HG03565 (cell line): Measurements from ENCODE around the gene ABCB6.
"Not testable (repeated sequence)": the region's sequence is repeated elsewhere in the genome, so short reads cannot be mapped to it uniquely, and the experiment has no call there.

Experiments used
- ATAC-seq: cut with Tn5 transposase; IDR thresholded peaks from one replicate; pipeline ENCODE4 v1.9.1; 2021; ENCODE audit warnings: mild to moderate bottlenecking, moderate library complexity; ENCODE audit not compliant: unreplicated experiment

ABCB6 gene

DNA sequence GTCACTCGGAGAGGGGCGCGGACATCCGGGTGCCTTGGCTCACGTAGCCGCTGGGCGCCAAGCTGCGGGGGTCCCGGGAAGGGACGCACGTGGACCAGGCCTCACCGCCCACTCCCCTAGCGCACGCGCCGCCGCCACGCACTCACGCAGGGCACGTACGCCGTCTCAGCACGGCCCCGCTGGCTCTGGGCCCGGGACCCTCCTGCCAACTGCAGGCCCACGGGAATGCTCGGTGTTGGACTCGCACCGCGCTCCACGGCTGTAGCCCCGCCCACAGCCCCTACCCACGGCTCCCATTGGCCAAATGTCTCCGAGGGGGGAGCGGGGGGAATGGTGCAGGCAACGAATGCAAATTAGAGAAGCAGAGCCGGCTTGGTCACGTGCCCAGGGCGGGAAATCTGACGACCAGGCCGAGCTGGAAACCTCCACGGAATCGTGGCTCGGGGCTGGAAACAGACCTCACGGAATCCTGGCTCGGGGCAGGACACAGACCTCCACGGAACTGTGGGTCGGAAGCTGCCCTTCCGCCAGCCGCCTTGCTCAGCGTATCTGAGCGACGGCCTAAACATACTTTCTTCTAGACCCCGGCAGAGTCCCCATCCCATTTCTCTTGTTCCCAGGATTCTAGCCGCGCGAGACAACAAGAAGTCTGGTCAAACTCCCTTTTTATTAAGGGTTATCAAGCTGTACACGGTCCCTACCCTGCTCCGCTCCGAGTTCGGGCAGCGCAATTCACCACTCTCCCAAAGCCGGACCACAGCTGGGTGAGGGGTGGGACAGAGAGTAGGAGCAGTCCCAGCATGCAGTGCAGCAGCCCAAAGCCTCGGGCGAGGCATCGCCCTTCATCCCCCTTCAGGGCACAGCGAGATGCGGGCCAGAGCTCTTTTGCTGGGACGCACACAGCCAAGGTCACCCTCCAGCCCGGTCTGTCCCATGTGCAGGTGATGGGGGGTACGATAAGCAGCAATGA, at the start of gene ABCB6:
TSS of gene ABCB6 (minus strand) at position 227 of the 970 bp plus-strand sequence. CDS start 285 bp downstream, outside the sequence.
- peak; percentile 44 for ATAC-seq

DNA sequence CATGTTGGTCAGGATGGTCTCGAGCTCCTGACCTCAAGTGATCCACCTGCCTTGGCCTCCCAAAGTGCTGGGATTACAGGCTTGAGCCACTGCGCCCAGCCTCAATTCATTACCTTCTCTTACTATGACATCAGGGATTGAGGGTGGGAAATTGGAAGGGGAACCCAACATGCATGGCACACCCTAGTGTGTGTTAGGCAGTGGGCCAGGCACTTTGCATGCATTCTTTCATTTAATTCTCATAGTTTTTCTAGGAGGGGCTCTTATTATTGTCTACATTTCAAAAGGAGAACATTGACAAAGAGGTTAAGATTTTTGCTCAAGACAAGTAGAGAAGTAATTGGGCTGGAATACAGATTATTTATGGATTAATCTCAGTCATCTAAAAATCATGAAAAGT, 49.5 kb upstream of the ABCB6 start:
- no peak for ATAC-seq

DNA sequence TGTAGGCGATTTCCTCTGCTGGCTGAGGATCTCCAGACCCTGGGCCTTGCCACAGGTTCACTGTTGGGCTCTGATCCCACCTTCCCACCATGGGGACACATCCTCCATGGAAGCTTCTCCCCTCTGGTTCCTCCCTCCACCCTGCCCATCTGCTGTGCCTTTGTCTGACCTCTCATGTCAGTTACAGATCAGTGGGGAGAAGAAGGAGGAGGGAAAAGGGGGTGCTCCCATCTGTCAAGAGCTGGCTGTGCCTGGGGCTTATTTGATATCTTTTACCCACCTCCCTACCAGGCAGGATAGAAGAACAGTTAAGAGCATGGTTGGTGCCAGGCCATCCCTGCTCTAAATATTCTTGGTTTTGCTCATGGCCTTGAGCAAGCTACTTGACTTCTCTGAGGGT, 48.1 kb upstream of the ABCB6 start:
- ATAC-seq, result no peak

DNA sequence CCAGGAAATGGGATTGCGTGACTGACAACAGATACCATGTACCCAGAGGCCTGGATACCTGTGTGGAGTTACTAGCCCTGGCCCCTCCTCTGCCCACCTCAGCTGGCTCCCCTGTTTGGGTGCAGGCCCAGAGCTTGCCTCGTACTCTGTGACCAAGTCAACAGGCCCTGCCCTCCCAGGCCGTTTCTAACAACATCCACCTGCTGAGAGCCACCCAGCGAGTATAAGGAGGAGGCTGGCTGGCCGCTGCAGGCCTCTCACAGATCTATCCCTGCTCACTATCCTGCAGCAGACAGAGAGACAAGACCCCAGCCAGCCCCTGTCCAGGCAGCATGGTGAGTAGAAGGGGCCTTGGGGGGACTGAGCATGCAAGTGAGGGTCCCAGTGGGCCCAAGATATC, 47.5 kb upstream of the ABCB6 start:
- no peak for ATAC-seq

GRCh38 chr2:219261024-219261855, 42.5 kb upstream of the ABCB6 start:
- ATAC-seq, result no peak

GRCh38 chr2:219258942-219259341, 40.2 kb upstream of the ABCB6 start:
- not testable (repeated sequence) for ATAC-seq

GRCh38 chr2:219254590-219255201, 35.9 kb upstream of the ABCB6 start:
- ATAC-seq, result peak; percentile 17

DNA sequence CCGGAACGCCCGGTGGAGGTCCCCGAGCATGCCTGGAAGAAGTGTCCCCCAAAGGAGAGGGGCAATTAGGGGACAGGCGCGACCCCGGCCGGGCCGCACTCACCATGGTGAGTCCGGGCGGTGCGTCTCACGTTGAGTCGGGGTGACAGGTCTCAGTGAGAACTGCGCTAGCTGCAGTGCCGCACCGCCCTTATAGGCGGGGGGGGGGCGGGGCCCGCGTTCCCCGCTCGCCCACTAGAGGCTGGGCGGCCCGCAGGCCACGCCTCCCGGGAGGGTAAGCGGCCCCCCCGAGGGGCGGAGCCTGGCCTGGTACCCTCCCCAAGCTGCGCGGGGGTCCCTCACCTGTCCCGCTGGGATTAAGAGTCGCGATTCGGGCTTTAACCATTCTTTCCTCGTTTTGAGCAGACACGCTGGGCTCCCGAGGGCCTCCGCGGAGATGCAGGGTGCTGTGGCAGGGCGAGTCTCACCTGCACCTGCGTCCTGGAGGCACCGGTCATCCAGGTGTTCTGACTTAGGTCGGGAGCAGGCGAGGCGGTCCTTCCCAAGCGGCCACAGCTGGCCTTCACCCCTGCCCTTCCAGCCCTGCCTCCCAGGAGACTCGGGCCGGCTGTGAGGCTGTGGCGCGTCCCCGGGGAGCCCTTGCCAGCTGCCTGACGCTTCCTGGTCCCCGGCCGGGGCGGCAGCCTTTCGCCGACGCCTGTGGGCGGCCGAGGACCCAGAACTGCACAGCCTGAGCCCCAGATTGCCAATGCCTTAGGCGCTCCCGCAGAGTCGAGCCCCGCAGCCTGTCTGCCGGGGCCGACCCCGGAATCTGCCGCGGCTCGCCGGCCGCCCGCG, 35.2 kb upstream of the ABCB6 start, which contains the start of gene TUBA4A:
TSS of gene TUBA4A (minus strand) at position 166 of the 837 bp plus-strand sequence. CDS start at position 106, 60 bp downstream.
- ATAC-seq, result peak; percentile 38

DNA sequence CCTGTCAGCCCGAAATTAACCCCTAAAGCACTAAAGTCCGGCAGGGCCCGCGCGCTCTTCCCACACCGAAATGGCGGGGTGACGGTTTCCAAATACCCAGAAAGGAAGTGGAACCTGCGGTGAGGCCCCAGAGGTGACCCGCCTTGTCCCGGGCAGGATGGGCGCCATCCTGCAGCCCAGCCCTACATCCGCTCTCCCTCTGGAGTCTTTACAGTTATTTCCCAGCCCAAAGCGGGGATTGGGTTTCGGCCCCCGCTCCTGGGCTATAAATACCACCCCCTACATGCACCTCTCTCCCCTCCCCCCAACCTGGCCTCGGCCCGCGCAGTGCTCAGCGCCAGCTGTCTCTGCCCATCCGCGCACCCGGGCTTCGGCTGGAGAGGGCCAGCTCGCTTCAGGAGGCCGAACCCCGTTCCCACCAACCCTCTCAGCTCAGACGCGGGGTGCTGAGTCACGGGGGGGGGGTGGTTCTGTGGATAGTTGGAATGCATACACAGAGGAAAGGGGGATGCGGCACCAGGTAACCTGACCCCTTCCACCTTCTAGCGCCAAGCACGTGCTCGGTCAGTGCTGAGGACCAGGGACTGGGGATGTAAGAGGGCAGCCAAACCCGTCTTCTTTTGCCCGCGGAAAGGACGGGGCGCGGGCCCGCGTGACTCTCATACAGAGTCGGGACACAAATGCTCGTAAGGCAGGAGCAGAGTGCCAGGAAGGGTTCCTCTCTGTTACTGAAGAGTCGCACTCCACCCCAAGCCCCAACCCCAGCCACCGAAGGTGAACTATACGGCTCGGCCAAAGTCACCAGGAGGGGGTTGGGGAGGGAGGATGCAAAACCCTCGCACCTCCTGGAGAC, 34.4 kb upstream of the ABCB6 start, which contains the start of gene TUBA4B:
TSS of gene TUBA4B (plus strand) at position 344 of the 853 bp plus-strand sequence. CDS start at position 509, 165 bp downstream.
- ATAC-seq, result no peak

DNA sequence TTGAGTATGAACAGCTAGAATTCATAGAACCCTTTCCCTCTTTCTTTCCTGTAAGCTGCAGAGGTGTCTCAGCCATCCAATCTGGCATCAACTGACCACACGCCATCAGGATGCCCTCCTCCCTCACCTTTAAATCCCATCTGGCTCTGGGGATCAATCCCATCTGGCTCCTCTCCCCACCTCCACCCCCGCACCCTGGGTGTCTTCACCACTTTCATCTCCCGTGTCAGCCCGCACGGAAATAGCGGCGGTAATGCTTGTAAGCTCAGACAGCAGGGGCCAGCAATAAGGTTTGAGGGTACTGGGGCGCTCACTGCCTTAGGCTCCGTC, 33.8 kb upstream of the ABCB6 start:
- ATAC-seq, result no peak

DNA sequence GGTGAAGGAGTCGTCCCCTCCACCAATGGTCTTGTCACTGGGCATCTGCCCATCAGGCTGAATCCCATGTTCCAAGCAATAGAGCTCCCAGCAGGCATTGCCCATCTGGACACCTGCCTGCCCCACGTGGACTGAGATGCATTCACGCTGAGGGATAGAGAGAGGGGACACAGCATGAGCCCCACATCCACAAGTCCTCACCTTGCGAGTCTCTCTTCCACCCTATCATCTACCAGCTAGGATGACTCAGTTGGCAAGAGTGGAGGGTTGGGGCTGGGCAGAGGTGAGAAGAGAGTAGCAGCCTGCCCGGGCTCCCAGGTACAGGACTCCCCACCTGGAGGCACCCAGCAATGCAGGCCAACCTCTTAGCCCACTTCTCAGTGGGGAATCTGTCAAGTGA, 33.3 kb upstream of the ABCB6 start:
- ATAC-seq, result no peak

GRCh38 chr2:219251656-219252055, 32.9 kb upstream of the ABCB6 start:
- ATAC-seq, result no peak

GRCh38 chr2:219250049-219250781, 31.5 kb upstream of the ABCB6 start:
- no peak for ATAC-seq

- no peak for ATAC-seq
Observed at GRCh38 chr2:219249203-219249980, 30.6 kb upstream of the ABCB6 start.

- ATAC-seq, result no peak
Observed at GRCh38 chr2:219248845-219249202, 30.1 kb upstream of the ABCB6 start.

DNA sequence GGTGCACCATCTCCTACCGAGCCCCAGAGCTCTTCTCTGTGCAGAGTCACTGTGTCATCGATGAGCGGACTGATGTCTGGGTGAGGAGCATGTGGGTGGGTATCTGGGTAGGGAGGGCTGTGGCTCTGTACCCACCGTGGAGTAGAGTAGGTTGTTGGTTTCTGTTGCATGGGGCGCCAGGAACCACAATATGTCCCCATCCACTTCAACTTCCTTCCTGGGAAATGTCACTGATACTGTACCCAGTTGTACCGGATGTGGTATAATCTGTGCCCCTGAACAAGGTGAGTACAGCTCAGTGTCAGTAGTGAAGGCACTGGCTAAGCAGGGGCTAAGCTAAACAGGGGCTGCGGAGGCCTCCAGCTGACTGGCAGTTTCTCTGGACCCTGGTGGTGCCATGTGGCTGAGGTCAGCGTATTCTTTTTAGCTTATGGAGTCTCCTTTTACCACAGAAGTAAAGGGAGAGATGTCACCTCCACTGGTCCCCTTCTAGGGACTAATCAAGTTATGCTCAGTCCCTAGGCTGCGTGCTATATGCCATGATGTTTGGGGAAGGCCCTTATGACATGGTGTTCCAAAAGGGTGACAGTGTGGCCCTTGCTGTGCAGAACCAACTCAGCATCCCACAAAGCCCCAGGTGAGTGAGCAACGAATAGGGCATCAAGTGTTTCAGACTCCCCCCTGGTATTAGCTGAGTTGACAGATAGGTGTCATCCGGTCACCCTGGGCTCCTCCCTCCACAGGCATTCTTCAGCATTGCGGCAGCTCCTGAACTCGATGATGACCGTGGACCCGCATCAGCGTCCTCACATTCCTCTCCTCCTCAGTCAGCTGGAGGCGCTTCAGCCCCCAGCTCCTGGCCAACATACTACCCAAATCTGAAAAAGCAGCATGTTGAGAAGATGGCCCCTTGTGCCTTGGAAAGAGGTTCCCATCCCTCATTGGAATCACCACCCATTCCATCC, 29.2 kb upstream of the ABCB6 start:
- ATAC-seq, result no peak

DNA sequence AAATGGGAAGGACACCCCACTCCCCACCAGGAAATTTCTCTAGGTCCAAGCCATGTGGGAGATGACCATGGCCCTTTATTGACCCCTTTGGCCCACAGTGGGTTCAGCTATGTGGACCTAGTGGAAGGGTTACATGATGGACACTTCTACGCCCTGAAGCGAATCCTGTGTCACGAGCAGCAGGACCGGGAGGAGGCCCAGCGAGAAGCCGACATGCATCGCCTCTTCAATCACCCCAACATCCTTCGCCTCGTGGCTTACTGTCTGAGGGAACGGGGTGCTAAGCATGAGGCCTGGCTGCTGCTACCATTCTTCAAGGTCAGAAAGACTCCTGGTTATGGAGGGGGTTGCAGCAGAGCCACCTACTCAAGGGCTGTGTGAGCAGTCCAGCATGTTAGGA, 27.8 kb upstream of the ABCB6 start:
- ATAC-seq, result no peak
